Thyroid gland (tissue), 4 donors: ENCODE data around the gene SLC8A2. TPM values are rescaled to one million over a fixed set of nuclear protein-coding genes. Genes with fewer than 3 reads are reported as not detected.

ENCODE experiments used
- DNase-seq, 2 donors: peaks; one replicate each; pipeline ENCODE4 v3.0.0-alpha.2; 2019
- H3K27ac ChIP-seq, 3 donors: fragments of 200-600 bp; sonication (generic); 1 replicate in 2 of 3; 2 replicates in 1 of 3; pipeline ENCODE4 v1.5.1; 2016 to 2019; ENCODE audit warnings: mild to moderate bottlenecking in 1 of 3, moderate library complexity in 1 of 3
- H3K27me3 ChIP-seq: fragments of 200-600 bp; sonication (generic); one replicate; pipeline ENCODE4 v1.5.1; 2019
- H3K36me3 ChIP-seq, 2 donors: fragments of 200-600 bp; sonication (generic); one replicate each; pipeline ENCODE4 v1.5.1; 2016 to 2019
- H3K4me1 ChIP-seq, 2 donors: fragments of 200-600 bp; sonication (generic); one replicate each; pipeline ENCODE4 v1.5.1; 2017 to 2019
- H3K4me3 ChIP-seq, 3 donors: fragments of 200-600 bp; sonication (generic); replicated peaks in 1 of 3; 1 replicate in 2 of 3; 2 replicates in 1 of 3; pipeline ENCODE4 v1.5.1; 2016; ENCODE audit warnings: mild to moderate bottlenecking in 1 of 3
- H3K9me3 ChIP-seq: fragments of 200-600 bp; sonication (generic); one replicate; pipeline ENCODE4 v1.5.1; 2017
- POLR2A ChIP-seq, 2 donors: fragments of 450-650 bp; IDR thresholded peaks; one replicate each; pipeline ENCODE4 v1.6.1; 2017; ENCODE audit warnings: antibody characterized with exemption in 2 of 2, mild to moderate bottlenecking in 2 of 2, moderate library complexity in 1 of 2
- WGBS, 2 donors: methylation state at CpG; one replicate each; pipeline ENCODE4 v1.1.5; 2017; 5-methylcytosine and 5-hydroxymethylcytosine counted together
- intact Hi-C: fragments of 100-400 bp; cut with DNase I; formaldehyde crosslinking; loops from one replicate; pipeline ENCODE4 v1.15.1; 2023
- total RNA-seq, 4 donors: library from RNA; depleted of rRNA; stranded (reverse); fragments of >200 nt; gene quantifications; one replicate each; pipeline ENCODE4 v1.2.3, GENCODE V29; 2016
- TF ChIP-seq, protein P1 (sequence below), 6 experiments: fragments of 200-600 bp in 3 of 6; fragments of 450-650 bp in 3 of 6; sonication (generic) in 3 of 6; IDR thresholded peaks; one replicate each; pipeline ENCODE4 v1.5.1; 2016 to 2019; ENCODE audit warnings: antibody characterized with exemption in 6 of 6, mild to moderate bottlenecking in 2 of 6, inconsistent platforms in 1 of 6, moderate library complexity in 1 of 6

Gene SLC8A2
- total RNA-seq, 4 donors from 2014 or later: 0.29 to 0.59 TPM; not detected in 2

DNA sequence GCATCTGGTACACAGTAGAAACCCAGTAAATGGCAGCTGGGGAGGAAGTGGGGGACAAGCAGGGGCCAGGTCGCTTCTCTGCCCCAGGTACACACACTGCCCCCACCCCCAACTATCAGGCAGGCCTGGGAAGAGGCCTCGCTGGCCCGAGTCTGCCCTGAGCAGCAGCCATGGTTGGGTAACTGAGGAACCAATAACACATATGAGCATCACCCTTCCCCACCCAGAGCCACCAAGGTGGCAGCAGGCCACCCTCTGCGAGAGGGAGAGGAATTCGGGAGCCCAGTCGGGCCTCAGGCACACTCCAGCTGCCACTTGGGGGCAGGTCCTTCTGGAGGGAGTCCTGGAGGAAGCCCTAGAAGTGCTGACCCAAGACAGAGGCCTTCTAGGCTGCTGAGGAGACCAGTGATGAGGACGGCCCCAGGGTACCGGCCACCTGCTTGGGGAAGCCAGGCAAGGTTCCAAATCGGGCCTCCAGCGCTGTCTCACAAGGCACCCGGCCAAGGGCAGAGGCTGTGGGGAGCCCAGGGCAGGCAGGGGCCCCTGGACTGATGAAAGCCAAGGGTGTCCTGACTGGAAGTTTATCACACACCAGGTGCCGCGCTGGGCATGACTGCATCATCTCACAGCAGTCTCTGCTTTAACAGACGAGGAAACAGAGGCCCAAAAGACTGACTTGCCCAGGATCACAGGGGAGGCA is 26.3 kb upstream of the SLC8A2 start:
- Histone ChIP-seq H3K36me3 (peaks cover 49 to 61% of the 10 kb centered on the region in 2 donors), H3K4me3 (no peak overlapping the region), H3K27ac (no peak overlapping the region), H3K27me3 (no peaks in the 10 kb centered on the region), H3K4me1 (peaks cover 0 to 5% of the 10 kb centered on the region in 2 donors), H3K9me3 (no peaks in the 10 kb centered on the region)
- no peak for DNase-seq
- 82 to 90% methylated on average over 2 to 6 of the region's 14 CpGs for WGBS, 2 donors
- intact Hi-C loops: no loop called here
- TF ChIP-seq POLR2A (IDR thresholded peaks at IDR 0.05): no peak
- TF ChIP-seq, protein P1, sequence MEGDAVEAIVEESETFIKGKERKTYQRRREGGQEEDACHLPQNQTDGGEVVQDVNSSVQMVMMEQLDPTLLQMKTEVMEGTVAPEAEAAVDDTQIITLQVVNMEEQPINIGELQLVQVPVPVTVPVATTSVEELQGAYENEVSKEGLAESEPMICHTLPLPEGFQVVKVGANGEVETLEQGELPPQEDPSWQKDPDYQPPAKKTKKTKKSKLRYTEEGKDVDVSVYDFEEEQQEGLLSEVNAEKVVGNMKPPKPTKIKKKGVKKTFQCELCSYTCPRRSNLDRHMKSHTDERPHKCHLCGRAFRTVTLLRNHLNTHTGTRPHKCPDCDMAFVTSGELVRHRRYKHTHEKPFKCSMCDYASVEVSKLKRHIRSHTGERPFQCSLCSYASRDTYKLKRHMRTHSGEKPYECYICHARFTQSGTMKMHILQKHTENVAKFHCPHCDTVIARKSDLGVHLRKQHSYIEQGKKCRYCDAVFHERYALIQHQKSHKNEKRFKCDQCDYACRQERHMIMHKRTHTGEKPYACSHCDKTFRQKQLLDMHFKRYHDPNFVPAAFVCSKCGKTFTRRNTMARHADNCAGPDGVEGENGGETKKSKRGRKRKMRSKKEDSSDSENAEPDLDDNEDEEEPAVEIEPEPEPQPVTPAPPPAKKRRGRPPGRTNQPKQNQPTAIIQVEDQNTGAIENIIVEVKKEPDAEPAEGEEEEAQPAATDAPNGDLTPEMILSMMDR (IDR thresholded peaks at IDR 0.05): no peak

DNA sequence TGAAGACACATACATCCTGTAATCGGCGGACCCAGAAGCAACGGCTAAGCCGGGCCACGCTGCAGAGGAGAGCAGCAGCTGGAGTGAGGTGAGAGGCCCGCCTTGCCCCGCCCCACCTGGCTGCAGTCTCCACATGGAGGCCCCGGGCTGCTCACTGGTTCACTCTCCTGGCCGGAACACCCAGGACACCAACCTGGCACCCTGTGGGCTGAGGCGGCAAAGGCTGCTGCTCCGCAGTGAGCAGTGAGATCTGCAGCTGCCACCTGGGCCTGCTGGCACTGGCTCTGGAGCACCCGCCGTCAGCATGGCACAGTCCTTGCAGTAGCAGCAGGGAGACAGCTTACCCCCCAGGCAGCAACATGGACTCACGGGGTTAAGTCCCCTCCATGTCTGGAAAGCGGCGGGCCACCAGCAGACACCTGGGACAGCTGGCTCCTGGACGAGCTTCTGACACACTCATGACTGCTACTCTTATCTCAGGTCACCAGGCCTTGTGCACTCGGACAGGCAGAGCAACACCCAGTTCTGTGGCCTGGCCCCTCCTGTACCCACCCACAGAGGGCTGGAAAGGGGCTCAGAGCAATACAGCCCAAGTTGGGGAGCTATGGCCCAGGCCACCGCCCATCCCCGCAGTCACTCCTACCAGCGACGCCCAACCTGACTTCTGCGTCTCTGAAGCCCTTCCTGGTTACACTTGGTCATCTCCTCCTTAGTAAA is 25.5 kb upstream of the SLC8A2 start:
- Histone ChIP-seq H3K9me3 (no peaks in the 10 kb centered on the region), H3K4me3 (no peak overlapping the region), H3K4me1 (peaks cover 0 to 5% of the 10 kb centered on the region in 2 donors), H3K27me3 (no peaks in the 10 kb centered on the region), H3K36me3 (peaks cover 55 to 58% of the 10 kb centered on the region in 2 donors), H3K27ac (no peak overlapping the region)
- DNase-seq: no peak
- intact Hi-C loops: no loop called here
- TF ChIP-seq POLR2A (IDR thresholded peaks at IDR 0.05): no peak
- TF ChIP-seq, protein P1 (IDR thresholded peaks at IDR 0.05): no peak
- 84 to 93% methylated on average over 16 to 22 of the region's 23 CpGs for WGBS, 2 donors

DNA sequence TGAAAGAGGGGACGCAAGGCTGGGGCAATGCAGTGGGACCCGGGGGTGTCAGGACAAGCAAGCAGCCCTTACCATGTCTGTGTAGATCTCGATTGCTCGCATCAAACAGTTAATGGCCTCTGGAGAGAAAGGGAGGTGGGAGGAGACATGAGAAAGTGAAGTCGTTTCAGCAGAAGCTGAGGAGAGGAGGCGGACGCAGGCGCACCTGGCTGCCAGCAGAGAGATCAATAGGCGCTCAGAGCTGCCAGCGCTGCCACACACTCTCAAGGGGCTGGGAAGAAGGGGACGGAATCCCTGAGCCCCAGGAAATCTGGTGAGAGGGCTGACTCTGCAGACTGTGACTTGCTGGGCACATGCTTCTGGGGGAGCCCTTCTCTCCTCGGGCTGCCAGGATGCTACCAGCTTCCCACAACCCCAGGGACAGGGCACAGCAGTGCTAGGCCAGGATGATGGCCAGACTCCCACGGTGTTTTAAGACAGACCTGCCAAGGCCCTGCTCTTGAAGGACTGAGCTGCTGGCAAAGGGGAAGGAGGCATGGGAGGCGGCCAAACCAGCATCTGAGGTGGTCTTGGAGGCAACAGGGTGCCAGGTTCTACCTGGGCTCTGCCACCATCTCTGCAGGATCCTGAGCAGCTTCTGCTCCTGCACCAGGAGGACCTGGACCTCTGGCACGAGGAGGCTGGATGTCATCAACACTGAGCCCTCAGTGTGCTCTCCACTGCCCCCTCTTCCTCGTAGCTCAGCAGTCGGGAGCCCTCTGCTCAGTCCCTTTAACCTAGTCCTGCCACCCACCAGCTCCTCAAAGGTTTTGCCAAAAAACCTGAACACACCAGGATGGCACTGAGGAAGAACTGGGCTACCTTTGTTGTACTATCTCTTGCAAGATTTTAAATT is 24.0 kb upstream of the SLC8A2 start:
- Histone ChIP-seq H3K27me3 (no peaks in the 10 kb centered on the region), H3K4me1 (peaks cover 0 to 12% of the 10 kb centered on the region in 2 donors), H3K4me3 (no peak overlapping the region), H3K9me3 (no peaks in the 10 kb centered on the region), H3K27ac (no peak overlapping the region), H3K36me3 (peaks cover 48 to 57% of the 10 kb centered on the region in 2 donors)
- TF ChIP-seq, protein P1 (IDR thresholded peaks at IDR 0.05): no peak
- no peak for TF ChIP-seq POLR2A (IDR thresholded peaks at IDR 0.05)
- DNase-seq: no peak
- 83 to 89% methylated on average over 14 to 16 of the region's 17 CpGs for WGBS, 2 donors
- intact Hi-C loops: no loop called here

DNA sequence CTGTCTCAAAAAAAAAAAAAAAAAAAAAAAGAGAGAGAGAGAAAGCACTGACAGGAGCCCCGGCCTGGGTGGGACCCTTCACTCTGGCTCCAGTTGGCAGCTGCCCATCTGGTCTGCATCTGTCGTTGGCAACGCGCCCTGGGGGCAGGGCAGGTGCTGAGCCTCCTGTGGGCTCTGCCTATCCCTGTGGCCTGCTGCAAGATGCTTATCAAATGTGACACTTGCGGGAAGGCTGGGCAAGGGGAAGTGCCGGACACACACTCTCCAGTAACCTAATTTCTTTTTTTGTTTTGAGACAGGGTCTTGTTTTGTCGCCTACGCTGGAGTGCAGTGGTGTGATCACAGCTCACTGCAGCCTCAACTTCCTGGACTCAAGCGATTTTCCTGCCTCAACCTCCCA is 23.0 kb upstream of the SLC8A2 start:
- TF ChIP-seq, protein P1 (IDR thresholded peaks at IDR 0.05): no peak
- no peak for TF ChIP-seq POLR2A (IDR thresholded peaks at IDR 0.05)
- DNase-seq: peak; percentile 41 to 49
- Histone ChIP-seq H3K9me3 (no peaks in the 10 kb centered on the region), H3K4me3 (no peak overlapping the region), H3K36me3 (peaks cover 40 to 49% of the 10 kb centered on the region in 2 donors), H3K4me1 (peaks cover 0 to 15% of the 10 kb centered on the region in 2 donors), H3K27ac (no peak overlapping the region), H3K27me3 (no peaks in the 10 kb centered on the region)
- WGBS, 2 donors: 67 to 70% methylated on average over 9 of the region's 9 CpGs
- intact Hi-C loops: no loop called here
